ENCODE results near the gene RAB8A.

The RAB8A gene

GRCh38 chr19:16111160-16111908 is at the start of gene RAB8A:
Gene RAB8A (plus strand): TSS chr19:16111889. CDS start chr19:16111902, 13 bp downstream.
- DNase-seq: peak; percentile 100

DNA sequence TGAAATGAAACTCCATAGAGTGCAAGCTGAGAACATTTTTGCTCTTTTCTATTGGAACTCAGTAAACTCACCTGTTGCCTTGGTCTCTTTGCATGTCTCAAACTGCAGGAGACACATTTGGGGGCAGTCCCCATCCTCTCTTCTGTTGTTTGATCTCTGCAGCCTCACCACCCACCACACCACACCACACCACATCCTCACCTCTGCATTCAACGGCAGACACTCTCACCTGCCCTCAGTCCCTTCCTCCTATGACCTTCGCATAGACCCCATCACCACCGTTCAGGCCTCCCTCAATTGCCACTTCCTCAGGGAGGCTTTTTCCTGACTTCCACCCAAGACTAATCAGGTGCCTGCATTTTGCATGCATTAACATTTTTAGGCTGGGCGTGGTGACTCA is 49.7 kb upstream of the RAB8A start:
- DNase-seq: no peak

DNA sequence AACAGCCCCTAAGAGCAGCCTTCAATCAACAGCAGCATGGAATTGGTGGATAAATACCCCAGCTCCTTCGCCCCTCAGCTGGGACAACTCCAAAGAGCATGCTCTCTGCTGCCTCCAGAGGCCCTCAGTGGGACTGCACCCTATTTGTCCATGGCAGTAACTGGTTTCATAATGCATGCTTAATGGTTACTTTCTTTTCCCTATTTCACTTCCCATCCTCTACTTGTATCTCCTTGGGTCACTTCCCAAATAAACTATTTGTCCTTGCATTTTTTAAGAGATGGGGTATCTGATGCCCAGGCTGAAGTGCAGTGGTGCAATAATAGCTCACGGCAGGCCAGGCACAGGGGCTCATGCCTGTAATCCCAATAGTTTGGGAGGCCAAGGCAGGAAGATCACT is 48.9 kb upstream of the RAB8A start:
- DNase-seq: no peak

DNA sequence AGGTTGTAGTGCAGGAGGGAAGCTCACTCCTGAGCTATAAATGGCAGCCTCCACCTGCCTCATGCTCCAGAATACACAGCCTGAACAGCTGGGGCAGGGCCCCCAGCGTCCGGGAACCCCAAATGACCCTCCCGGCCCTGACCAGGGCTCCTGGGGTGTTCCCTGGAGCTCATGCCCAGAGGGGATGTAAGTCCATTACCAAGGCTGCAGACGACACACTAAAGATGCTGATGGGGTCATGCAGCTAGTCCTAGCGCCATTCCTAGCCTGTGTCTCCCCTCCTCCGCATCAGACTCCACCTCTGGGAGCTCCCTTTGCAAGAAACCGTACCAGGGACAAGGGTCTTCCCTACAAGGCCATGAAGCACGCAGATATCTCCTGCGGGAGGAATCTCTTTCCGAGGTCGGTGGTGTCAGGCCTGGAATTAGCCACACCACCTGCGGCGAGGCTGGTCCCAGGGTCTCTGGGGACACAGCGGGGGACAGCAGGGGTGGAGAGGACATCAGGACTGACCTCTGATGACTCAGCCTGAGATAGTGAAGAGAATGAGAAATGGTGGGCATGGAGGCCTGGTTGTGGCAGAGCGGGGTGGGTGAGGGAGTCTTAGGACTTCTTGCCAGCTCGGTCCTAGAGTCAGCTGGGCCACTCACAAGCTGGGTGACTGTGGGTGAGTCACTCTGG is 47.3 kb upstream of the RAB8A start:
- DNase-seq: no peak

GRCh38 chr19:16066611-16067104 is 45.0 kb upstream of the RAB8A start:
- no peak for DNase-seq

DNA sequence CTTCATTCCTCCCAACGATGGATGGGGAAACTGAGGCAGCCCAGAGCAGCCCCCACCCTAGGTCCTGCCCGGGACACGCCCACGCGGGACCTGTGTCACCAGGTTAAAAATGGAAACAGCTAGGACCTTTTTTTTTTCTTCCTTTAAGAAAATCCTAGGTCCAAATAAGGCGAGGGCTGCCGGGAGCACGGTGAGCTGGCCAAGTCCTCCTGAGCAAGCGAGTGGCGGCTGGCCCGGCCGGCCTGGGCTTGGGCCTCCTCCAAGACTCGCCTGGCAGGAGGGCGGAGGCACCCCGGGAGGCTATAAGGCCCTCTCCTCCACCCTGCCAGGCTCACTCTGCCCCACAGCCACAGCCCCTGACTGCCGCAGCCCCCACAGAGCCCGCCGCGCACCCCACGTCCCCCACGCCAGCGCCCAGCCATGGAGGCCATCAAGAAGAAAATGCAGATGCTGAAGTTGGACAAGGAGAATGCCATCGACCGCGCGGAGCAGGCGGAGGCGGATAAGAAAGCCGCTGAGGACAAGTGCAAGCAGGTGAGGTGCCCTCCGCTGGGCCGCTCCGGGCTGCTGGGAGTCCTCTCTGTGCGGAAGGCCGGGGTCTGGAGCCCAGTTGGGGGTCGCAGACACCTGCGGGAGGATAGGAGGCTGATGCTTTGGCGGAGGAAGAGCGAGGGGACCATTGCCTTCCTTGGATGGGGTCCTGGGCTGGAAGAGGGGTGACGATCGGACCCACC is 44.3 kb upstream of the RAB8A start:
- no peak for DNase-seq

GRCh38 chr19:16068696-16069259 is 42.9 kb upstream of the RAB8A start:
- DNase-seq: no peak

DNA sequence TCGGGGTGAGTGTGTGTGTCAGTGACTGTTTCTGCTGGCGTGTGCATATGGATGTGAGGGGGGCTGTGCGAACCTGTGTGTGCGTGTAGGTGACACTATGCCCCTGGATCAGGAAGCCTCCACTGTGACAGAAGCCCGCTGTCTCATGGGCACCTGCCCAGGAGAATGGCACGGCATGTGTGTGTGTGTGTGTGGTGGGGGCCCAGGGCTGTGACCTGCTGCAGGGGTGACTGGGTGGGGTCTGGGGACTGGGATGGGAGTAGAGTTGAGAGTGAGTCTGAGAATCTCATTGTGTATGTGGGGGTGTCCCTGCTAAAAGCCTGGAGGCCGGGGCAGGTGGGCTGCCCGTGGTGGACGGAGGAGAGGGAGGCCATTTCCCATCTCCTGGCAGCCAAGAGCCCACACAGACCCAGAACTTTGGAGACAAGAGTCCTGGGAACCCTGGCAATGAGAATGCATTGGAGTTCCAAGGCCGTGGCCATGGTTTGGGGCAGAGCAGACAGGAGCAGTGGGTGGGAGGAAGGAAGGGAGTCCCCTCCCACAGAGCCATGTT is 41.8 kb upstream of the RAB8A start:
- DNase-seq: no peak

DNA sequence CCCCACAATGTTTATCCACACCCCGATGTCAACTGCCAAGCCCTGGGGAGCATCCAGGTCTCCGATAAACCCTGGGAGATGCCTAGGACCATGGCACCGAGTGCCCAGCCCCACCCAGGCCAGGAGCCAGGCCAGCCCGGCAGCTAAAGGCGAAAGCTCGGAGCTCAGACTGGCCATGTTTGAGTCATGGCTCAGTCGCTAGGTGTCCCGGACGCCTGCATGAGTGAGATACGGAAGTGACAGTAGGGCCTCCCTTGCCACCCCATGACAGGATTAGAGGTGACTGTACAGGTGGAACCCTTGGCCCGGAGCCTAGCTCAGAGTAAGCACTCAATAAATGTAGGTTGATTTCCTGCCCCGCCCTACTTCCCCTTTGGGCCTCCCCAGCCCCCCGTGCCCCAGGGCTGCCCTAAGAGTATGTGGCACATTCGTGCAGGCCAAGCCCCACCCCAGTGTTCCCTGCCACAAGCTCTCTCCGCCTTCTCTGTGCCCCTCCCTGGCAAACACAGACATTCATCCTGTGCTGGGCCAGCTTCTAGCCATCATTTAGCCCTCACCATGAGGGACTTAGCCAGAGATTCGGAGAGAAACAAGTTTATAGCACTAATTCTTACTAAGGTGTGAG is 41.2 kb upstream of the RAB8A start:
- DNase-seq: no peak

GRCh38 chr19:16071072-16071691 is 40.5 kb upstream of the RAB8A start:
- no peak for DNase-seq

GRCh38 chr19:16073481-16073880 is 38.2 kb upstream of the RAB8A start:
- no peak for DNase-seq

GRCh38 chr19:16073988-16074387 is 37.7 kb upstream of the RAB8A start:
- DNase-seq: no peak

- no peak for DNase-seq
Measured at GRCh38 chr19:16074488-16075365, 37.0 kb upstream of the RAB8A start.

DNA sequence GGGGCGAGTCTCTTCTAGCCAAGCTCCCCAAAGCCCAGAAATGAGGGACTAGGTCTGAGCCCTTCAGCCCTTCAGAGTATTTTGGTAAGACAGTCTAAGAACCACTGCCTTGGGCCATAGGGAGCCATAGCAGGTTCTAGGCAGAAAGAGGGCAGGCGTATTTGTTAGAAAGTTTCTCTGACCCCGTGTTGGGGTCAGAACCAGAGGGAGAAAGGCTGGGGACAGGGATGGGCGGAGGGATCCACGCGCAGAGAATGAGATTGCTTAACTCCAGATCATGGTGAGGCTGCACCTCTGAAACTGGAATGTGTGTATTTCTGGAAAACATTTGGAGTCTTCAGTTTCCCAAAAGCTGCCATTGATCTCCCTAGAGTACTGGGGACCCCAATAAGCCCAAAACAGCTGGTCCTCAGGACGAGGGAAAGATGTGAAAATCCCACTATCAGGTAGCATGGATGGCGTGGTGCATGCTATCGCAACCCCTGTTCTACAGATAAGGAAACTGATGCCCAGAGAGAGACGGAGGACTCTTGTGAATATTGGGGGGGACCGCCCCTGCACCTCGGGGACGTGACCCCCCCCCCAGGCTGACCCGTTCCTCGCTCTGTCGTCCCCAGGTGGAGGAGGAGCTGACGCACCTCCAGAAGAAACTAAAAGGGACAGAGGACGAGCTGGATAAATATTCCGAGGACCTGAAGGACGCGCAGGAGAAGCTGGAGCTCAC is 36.1 kb upstream of the RAB8A start:
- no peak for DNase-seq

- no peak for DNase-seq
Measured at GRCh38 chr19:16076154-16076957, 35.3 kb upstream of the RAB8A start, which contains the start of gene TPM4. Gene TPM4 (plus strand): TSS chr19:16076495. CDS start chr19:16076566, 71 bp downstream.

DNA sequence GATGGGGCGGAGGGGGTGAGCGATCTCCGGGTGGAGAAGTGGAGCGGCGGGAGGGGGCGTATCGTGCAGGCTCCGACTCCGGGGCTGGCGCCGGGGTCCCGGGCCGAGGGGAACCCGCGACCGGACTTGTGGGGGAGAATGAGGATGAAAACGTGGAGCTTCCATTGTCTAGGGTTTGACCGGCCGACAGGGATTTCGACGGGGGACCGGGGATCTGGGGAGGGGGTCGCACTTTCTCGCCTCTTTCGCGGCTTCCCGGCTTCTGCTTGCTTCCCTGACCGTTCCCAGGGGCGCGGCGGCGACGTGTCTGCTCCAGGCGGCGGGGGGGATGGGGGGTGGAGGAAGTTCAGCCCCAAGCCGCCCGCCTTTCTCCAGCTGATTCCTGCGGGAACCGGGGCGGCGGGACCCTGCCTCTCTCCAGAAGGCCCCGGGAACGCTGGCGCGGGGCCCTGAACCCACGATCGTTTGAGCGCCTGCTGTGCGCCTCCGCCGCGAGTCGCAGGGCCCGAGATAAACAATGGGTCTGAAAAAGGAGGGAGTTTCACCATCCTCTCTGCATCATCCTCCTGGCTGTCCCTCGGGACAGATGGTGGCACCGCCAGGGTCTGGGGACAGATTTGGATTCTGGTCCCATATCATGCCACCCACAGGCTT is 34.6 kb upstream of the RAB8A start:
- peak; percentile 30 for DNase-seq

DNA sequence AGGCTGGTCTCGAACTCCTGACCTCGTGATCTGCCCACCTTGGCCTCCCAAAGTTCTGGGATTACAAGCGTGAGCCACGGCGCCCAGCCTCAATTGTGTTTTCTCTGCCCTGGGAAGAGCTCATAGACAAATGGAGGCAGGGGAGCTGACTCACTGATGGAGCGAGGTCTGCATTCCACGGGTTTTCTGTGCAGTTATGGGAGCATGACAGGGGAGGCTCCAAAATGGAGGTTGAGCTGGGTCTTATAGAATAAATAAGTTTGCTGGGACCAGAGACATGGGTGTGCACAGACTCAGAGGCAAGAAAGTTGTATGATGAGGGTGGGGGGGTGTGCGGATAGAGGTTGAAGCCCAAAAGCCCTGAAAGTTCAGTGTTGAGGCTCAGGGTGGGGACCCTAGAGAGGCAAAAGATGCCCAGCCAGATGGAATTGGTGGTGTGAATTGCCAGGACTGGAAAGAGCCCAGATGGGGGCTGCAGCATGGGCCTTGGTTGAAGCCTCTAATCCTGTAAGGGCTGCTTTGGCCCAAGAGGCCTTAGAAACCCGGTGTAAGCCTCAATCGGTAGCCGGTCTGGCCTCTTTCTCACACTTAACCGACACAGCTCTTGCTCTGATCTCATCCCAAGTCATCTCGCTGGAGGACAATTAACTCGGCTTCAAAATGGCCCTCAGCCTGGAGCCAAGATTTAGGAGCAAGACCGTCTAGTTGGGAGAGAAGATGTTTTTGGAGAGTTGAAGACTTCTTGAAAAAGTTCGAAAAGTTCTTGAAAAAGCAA is 33.5 kb upstream of the RAB8A start:
- DNase-seq: no peak
